Body of pancreas (tissue), 4 donors: ENCODE data around the gene PCDH9. TPM values are rescaled to one million over a fixed set of nuclear protein-coding genes. Genes with fewer than 3 reads are reported as not detected.

ENCODE experiments used
- ATAC-seq: fragments of 150-250 bp; one replicate; pipeline ENCODE4 v1.9.1; 2016
- DNase-seq, 4 donors: peaks; one replicate each; pipeline ENCODE4 v3.0.0-alpha.2; 2019
- H3K27ac ChIP-seq, 4 donors: fragments of 200-600 bp; sonication (generic); 1 replicate in 3 of 4; 2 replicates in 1 of 4; pipeline versions ENCODE4 v1.5.1 to v1.6.1; 2016 to 2019; ENCODE audit warnings: mild to moderate bottlenecking in 1 of 4, mixed read lengths in 1 of 4, moderate library complexity in 1 of 4
- H3K27me3 ChIP-seq, 2 donors: fragments of 200-600 bp; sonication (generic); one replicate each; pipeline ENCODE4 v1.6.0; 2016; ENCODE audit warnings: mild to moderate bottlenecking in 1 of 2
- H3K36me3 ChIP-seq, 2 donors: fragments of 200-600 bp; sonication (generic); replicated peaks in 1 of 2; 2 replicates each; pipeline ENCODE4 v1.5.1; 2016; ENCODE audit warnings: low read depth in 2 of 2; ENCODE audit not compliant: insufficient read depth in 1 of 2
- H3K4me1 ChIP-seq: fragments of 200-600 bp; sonication (generic); one replicate; pipeline ENCODE4 v1.6.0; 2016
- H3K4me3 ChIP-seq, 2 donors: fragments of 200-600 bp; sonication (generic); 1 replicate in 1 of 2; 2 replicates in 1 of 2; pipeline ENCODE4 v1.5.1; 2016 to 2019
- H3K9me3 ChIP-seq, 3 donors: fragments of 200-600 bp; sonication (generic); 1 replicate in 2 of 3; 2 replicates in 1 of 3; pipeline ENCODE4 v1.5.1; 2016
- POLR2A ChIP-seq, 3 donors: fragments of 450-650 bp; IDR thresholded peaks; one replicate each; pipeline ENCODE4 v1.6.1; 2016; ENCODE audit warnings: antibody characterized with exemption in 3 of 3, mild to moderate bottlenecking in 2 of 3
- WGBS, 2 donors: methylation state at CpG; one replicate each; pipeline ENCODE4 v1.1.5; 2017; 5-methylcytosine and 5-hydroxymethylcytosine counted together
- intact Hi-C: fragments of 100-400 bp; cut with DNase I; formaldehyde crosslinking; loops from one replicate; pipeline ENCODE4 v1.15.1; 2023
- total RNA-seq, 2 donors: library from RNA; depleted of rRNA; stranded (reverse); fragments of >200 nt; gene quantifications; one replicate each; pipeline ENCODE4 v1.1.0, GENCODE V29; 2016
- TF ChIP-seq, protein P1 (sequence below), 7 experiments: fragments of 450-650 bp in 4 of 7; fragments of 200-600 bp in 3 of 7; sonication (generic) in 3 of 7; IDR thresholded peaks; one replicate each; pipeline ENCODE4 v1.5.1; 2016 to 2019; ENCODE audit warnings: antibody characterized with exemption in 7 of 7

PCDH9 gene
- total RNA-seq, 2 donors from 2014 or later, result 3.6 to 3.9 TPM

DNA sequence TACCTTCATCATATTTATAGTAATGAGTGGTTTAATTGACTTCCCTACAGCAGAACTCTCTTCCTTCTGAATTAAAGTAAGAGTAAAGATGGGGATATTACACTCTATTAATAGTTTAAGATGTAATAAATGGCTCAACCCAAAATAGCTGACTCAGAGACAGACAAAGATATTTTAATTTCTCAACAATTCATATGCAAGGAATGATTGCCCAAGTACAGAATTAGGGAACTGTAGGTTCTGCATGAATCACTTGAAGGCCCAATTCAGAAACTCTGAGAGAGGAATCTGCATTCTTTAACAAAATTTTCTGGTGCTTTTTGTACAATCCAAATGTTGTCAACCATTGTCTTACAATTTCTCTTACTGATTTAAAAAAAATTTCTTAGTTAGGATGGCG lies 42.9 kb upstream of the PCDH9 start:
- DNase-seq (no peak), ATAC-seq (no peak)
- no peaks in the 10 kb centered on the region for H3K9me3 ChIP-seq
- H3K27ac ChIP-seq, result no peak overlapping the region
- TF ChIP-seq, protein P1, sequence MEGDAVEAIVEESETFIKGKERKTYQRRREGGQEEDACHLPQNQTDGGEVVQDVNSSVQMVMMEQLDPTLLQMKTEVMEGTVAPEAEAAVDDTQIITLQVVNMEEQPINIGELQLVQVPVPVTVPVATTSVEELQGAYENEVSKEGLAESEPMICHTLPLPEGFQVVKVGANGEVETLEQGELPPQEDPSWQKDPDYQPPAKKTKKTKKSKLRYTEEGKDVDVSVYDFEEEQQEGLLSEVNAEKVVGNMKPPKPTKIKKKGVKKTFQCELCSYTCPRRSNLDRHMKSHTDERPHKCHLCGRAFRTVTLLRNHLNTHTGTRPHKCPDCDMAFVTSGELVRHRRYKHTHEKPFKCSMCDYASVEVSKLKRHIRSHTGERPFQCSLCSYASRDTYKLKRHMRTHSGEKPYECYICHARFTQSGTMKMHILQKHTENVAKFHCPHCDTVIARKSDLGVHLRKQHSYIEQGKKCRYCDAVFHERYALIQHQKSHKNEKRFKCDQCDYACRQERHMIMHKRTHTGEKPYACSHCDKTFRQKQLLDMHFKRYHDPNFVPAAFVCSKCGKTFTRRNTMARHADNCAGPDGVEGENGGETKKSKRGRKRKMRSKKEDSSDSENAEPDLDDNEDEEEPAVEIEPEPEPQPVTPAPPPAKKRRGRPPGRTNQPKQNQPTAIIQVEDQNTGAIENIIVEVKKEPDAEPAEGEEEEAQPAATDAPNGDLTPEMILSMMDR (IDR thresholded peaks at IDR 0.05), result no peak
- no peak for TF ChIP-seq POLR2A (IDR thresholded peaks at IDR 0.05)
- no peak overlapping the region for H3K4me3 ChIP-seq
- 62 to 73% methylated on average over 1 of the region's 1 CpG for WGBS, 2 donors
- intact Hi-C loops, result no loop called here
- H3K27me3 ChIP-seq, result no peaks in the 10 kb centered on the region
- no peaks in the 10 kb centered on the region for H3K4me1 ChIP-seq
- no peaks in the 10 kb centered on the region for H3K36me3 ChIP-seq

DNA sequence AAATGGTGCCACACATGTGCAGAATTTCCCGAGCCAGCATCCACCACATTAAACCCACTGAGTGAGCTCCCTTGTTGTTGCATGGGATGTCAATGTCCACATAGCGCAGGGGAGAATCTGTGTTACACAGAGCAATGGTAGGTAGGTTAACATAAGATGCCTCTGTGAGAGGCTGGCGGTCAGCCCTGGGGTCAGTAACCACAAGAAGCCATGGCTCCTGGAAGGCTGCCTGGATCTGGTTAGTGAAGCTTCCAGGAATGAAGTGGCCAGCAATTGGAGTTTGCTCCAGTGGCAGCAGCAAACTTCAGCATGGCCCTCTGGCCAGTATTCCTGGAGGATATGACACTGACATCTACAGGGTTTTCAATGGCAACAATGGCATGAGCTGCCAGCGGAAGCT lies 37.0 kb upstream of the PCDH9 start:
- Histone ChIP-seq H3K4me1 (no peaks in the 10 kb centered on the region), H3K4me3 (no peak overlapping the region), H3K36me3 (no peaks in the 10 kb centered on the region), H3K27ac (no peak overlapping the region), H3K9me3 (no peaks in the 10 kb centered on the region), H3K27me3 (no peaks in the 10 kb centered on the region)
- ATAC-seq, result no peak
- intact Hi-C loops, result no loop called here
- no peak for DNase-seq
- TF ChIP-seq, protein P1 (IDR thresholded peaks at IDR 0.05), result no peak
- no peak for TF ChIP-seq POLR2A (IDR thresholded peaks at IDR 0.05)
- 91% methylated on average over 3 to 4 of the region's 4 CpGs for WGBS, 2 donors

DNA sequence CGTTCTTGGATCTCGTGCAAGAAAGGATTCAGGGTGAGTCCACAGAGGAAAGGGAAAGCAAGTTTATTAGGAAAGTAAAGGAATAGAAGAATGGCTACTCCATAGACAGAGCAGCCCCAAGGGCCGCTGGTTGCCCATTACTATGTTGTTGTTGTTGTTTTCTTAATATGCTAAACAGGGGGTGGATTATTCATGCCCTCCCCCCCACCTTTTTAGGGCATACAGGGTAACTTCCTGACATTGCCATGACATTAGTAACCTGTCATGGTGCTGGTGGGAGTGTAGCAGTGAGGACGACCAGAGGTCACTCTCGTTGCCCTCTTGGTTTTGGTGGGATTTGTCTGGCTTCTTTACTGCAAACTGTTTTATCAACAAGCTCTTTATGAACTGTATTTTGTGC lies 29.1 kb upstream of the PCDH9 start:
- Histone ChIP-seq H3K9me3 (no peaks in the 10 kb centered on the region), H3K27ac (no peak overlapping the region), H3K36me3 (no peaks in the 10 kb centered on the region), H3K27me3 (no peaks in the 10 kb centered on the region), H3K4me3 (no peak overlapping the region), H3K4me1 (no peaks in the 10 kb centered on the region)
- 69 to 70% methylated on average over 5 of the region's 5 CpGs for WGBS, 2 donors
- intact Hi-C loops, result no loop called here
- no peak for DNase-seq
- ATAC-seq, result no peak
- TF ChIP-seq POLR2A (IDR thresholded peaks at IDR 0.05), result no peak
- TF ChIP-seq, protein P1 (IDR thresholded peaks at IDR 0.05), result no peak

DNA sequence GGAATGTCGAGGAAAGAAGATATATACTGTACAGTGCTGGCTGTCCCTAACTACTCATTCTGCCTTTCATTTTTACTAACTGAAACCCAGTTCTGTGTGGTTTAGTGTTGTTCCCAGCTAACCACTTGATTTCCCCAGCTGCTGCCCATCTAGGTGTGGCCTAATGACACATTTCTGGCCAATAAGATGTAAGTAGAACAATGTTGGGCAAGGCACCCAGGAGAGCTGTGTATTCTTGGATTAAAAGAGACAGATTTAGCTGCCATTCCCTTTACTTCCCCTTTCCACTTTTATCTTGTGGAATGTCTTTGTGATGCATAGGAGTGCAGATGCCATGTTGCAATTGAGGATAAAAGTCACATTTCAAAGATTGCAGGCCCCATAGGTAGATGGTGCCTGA lies 28.3 kb upstream of the PCDH9 start:
- Histone ChIP-seq H3K4me3 (no peak overlapping the region), H3K4me1 (no peaks in the 10 kb centered on the region), H3K27me3 (no peaks in the 10 kb centered on the region), H3K27ac (no peak overlapping the region), H3K36me3 (no peaks in the 10 kb centered on the region), H3K9me3 (no peaks in the 10 kb centered on the region)
- intact Hi-C loops, result no loop called here
- ATAC-seq, result no peak
- 48 to 80% methylated on average over 1 of the region's 1 CpG for WGBS, 2 donors
- TF ChIP-seq, protein P1 (IDR thresholded peaks at IDR 0.05), result no peak
- no peak for TF ChIP-seq POLR2A (IDR thresholded peaks at IDR 0.05)
- DNase-seq, result no peak

DNA sequence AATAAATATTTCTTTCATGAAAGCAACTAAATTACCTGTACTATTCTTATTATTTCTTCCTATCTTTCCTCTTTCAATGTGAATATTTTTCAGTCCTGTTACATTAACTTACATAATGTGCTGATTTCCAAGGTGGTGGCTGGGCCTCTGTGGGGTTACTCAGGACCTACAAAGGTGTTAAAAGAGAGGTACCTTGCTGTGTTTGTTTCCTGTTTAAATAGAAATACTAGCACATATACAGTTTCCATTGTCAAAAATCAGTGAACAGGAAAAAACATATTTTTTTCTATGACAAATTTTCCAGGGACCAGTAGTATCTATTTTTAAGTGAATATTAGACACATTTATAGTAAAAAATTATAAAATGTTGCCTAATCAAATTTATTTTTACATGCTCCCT lies 8.7 kb upstream of the PCDH9 start:
- Histone ChIP-seq H3K4me1 (no peaks in the 10 kb centered on the region), H3K27me3 (no peaks in the 10 kb centered on the region), H3K27ac (no peak overlapping the region), H3K4me3 (no peak overlapping the region), H3K9me3 (no peaks in the 10 kb centered on the region), H3K36me3 (no peaks in the 10 kb centered on the region)
- intact Hi-C loops, result no loop called here
- TF ChIP-seq, protein P1 (IDR thresholded peaks at IDR 0.05), result no peak
- no peak for TF ChIP-seq POLR2A (IDR thresholded peaks at IDR 0.05)
- DNase-seq (no peak), ATAC-seq (no peak)
